Mesendoderm (in vitro differentiated cells): ENCODE measurements around the gene ZNF471.

Source experiments
- DNase-seq: peaks from one replicate; pipeline ENCODE4 v3.0.0; 2013
- H2AK5ac ChIP-seq: 2 replicates; pipeline ENCODE4 v1.6.1; 2013; ENCODE audit warnings: low read length, inconsistent platforms
- H2BK120ac ChIP-seq: 2 replicates; pipeline ENCODE4 v1.6.1; 2013; ENCODE audit warnings: low read depth, mild to moderate bottlenecking, low read length, moderate library complexity, mixed read lengths
- H2BK15ac ChIP-seq: replicated peaks from 2 replicates; pipeline ENCODE4 v1.6.1; 2013; ENCODE audit warnings: low read depth, mild to moderate bottlenecking, moderate library complexity
- H2BK5ac ChIP-seq: 2 replicates; pipeline ENCODE4 v1.6.1; 2013; ENCODE audit warnings: low read length, inconsistent platforms
- H3K18ac ChIP-seq: 2 replicates; pipeline ENCODE4 v1.6.1; 2013; ENCODE audit warnings: mild to moderate bottlenecking, low read length, mixed read lengths
- H3K23ac ChIP-seq: one replicate; pipeline ENCODE4 v1.6.1; 2013; ENCODE audit warnings: low read length
- H3K27ac ChIP-seq: 2 replicates; pipeline ENCODE4 v1.5.1; 2013; ENCODE audit warnings: low read depth, mild to moderate bottlenecking, inconsistent platforms, low read length, moderate library complexity
- H3K27me3 ChIP-seq: 2 replicates; pipeline ENCODE4 v1.6.1; 2013; ENCODE audit warnings: low read length, control low read depth, mild to moderate bottlenecking, inconsistent platforms; ENCODE audit not compliant: insufficient read depth, poor library complexity
- H3K36me3 ChIP-seq: 2 replicates; pipeline ENCODE4 v1.6.1; 2013; ENCODE audit warnings: low read length, inconsistent platforms; ENCODE audit not compliant: control insufficient read depth, insufficient read depth
- H3K4ac ChIP-seq: one replicate; pipeline ENCODE4 v1.6.1; 2013; ENCODE audit warnings: low read depth, mild to moderate bottlenecking, low read length, moderate library complexity
- H3K4me1 ChIP-seq: 2 replicates; pipeline ENCODE4 v1.6.1; 2013; ENCODE audit warnings: low read depth, low read length, inconsistent platforms; ENCODE audit not compliant: control insufficient read depth
- H3K4me2 ChIP-seq: 2 replicates; pipeline ENCODE4 v1.6.1; 2013; ENCODE audit warnings: low read length
- H3K4me3 ChIP-seq: 2 replicates; pipeline ENCODE4 v1.5.1; 2013; ENCODE audit warnings: mild to moderate bottlenecking, low read length
- H3K56ac ChIP-seq: one replicate; pipeline ENCODE4 v1.6.1; 2013; ENCODE audit warnings: low read length
- H3K79me1 ChIP-seq: 2 replicates; pipeline ENCODE4 v1.6.1; 2013; ENCODE audit warnings: low read length, inconsistent platforms
- H3K79me2 ChIP-seq: 2 replicates; pipeline ENCODE4 v1.6.1; 2013; ENCODE audit warnings: mild to moderate bottlenecking, low read length; ENCODE audit not compliant: control insufficient read depth, insufficient read depth
- H3K9ac ChIP-seq: 2 replicates; pipeline ENCODE4 v1.6.1; 2013; ENCODE audit warnings: low read length, inconsistent platforms
- H4K5ac ChIP-seq: one replicate; pipeline ENCODE4 v1.6.1; 2013; ENCODE audit warnings: low read length
- H4K8ac ChIP-seq: one replicate; pipeline ENCODE4 v1.6.1; 2013; ENCODE audit warnings: low read depth, mild to moderate bottlenecking, control low read depth, low read length, moderate library complexity
- WGBS: extraction: QIAGEN DNeasy Blood & Tissue Kit; methylation state at CpG from one replicate; pipeline ENCODE4 v1.1.7; 2013; ENCODE audit warnings: low lambda C conversion rate, missing lambda C conversion rate; ENCODE audit not compliant: insufficient coverage; ENCODE audit errors: extremely low coverage; 5-methylcytosine and 5-hydroxymethylcytosine counted together

The ZNF471 gene

DNA sequence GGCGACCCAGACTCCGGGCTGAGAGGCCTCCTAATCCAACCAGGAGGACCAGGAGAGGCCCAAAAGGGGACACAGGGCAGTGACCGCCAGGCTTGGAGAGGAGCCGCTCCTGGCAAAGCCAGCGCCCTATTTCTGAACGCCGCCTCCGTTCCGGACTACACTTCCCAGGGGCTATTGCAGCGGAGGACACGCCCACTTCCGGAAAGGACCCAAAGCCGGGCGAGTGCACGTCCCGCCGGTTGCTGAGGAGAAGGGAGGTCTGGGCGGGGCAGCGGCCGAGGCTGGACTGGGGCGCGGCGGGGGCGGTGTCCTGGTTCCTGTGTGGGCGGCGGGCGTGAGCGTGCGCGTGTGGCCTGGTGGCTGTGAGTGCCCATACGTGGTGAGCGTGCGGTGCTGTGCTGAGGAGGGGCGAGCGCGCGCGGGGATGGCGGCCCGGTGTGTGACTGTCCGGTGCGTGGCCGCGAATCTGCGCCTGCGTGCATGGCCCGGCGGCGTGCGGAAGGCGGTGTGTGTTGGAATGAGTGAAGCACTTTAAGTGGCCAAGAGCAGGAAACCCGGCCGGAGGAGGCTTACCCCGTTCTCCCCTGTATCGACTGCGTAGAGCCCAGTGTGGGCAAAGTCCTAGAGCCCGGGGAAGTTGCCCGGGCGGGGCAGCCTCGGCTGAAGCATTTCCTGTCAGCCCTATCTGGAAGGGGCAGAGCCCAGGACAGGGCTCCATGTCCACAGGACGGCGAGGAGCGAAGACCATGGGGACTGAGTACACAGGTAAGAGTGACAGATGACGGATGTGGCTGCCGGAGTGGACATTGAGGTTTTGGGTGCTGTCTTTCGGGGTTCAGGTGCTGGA, 59.8 kb downstream of the ZNF471 start, which contains the start of gene ZNF470:
TSS of gene ZNF470 (plus strand) at position 195 of the 847 bp plus-strand sequence. CDS start 2,844 bp downstream, outside the sequence.
- Histone ChIP-seq H3K4me1 (peaks cover 3% of the 10 kb centered on the region), H4K5ac (no peak within 1 kb of the TSS), H3K4me3 (peak within 1 kb of the TSS; percentile 79), H4K8ac (no peak within 1 kb of the TSS), H2BK120ac (no peak within 1 kb of the TSS), H3K18ac (peak within 1 kb of the TSS; percentile 41), H2AK5ac (no peak within 1 kb of the TSS), H3K27me3 (no peaks in the 10 kb centered on the region), H3K23ac (no peak within 1 kb of the TSS), H3K79me2 (no peaks in the 10 kb centered on the region), H3K4me2 (peak within 1 kb of the TSS; percentile 82), H3K9ac (peak within 1 kb of the TSS; percentile 84), H3K56ac (peak within 1 kb of the TSS; percentile 93), H2BK5ac (no peak within 1 kb of the TSS), H3K36me3 (peaks cover 3% of the 10 kb centered on the region), H3K79me1 (no peaks in the 10 kb centered on the region), H3K27ac (peak within 1 kb of the TSS; percentile 6), H2BK15ac (no peak within 1 kb of the TSS), H3K4ac (no peak within 1 kb of the TSS)
- WGBS: no CpG with 5 or more reads among the region's 66 CpGs
- peak; percentile 96 for DNase-seq

DNA sequence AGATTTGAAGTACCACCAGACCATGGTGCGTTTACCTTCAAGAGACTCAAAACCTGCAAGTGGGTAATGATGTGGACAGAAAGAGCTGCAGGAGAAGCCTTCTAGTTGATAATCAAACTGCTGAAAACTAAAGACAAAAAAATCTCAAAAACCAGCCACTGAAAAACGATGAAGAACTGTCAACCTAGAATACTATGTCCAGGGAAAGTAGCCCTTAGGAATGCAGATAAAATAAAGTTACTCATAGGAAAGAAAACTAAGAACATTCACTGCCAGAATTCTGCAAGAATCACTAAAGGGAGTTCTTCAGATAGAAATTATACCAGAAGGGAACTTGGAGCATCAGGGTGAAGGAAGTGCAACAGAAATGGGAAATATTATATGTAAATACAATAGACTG, 64.9 kb downstream of the ZNF471 start:
- Histone ChIP-seq H3K4me1 (peaks cover 3% of the 10 kb centered on the region), H3K27me3 (no peaks in the 10 kb centered on the region), H2BK120ac (no peak overlapping the region), H3K79me1 (no peaks in the 10 kb centered on the region), H3K27ac (no peak overlapping the region), H3K36me3 (peaks cover 3% of the 10 kb centered on the region), H4K8ac (no peak overlapping the region), H3K23ac (no peak overlapping the region), H3K56ac (no peak overlapping the region), H3K9ac (no peak overlapping the region), H3K79me2 (no peaks in the 10 kb centered on the region), H4K5ac (no peak overlapping the region), H2BK15ac (no peak overlapping the region), H3K4me3 (no peak overlapping the region), H3K4me2 (no peak overlapping the region), H3K18ac (no peak overlapping the region), H3K4ac (no peak overlapping the region), H2AK5ac (no peak overlapping the region), H2BK5ac (no peak overlapping the region)
- no peak for DNase-seq
- no CpG with 5 or more reads among the region's 2 CpGs for WGBS

- peaks cover 3% of the 10 kb centered on the region for H3K36me3 ChIP-seq
- no peak overlapping the region for H3K9ac ChIP-seq
- no peak for DNase-seq
- H3K79me1 ChIP-seq: no peaks in the 10 kb centered on the region
- H4K8ac ChIP-seq: no peak overlapping the region
- H3K4me2 ChIP-seq: no peak overlapping the region
- H3K23ac ChIP-seq: no peak overlapping the region
- no peak overlapping the region for H3K18ac ChIP-seq
- H2BK120ac ChIP-seq: no peak overlapping the region
- H3K4ac ChIP-seq: no peak overlapping the region
- no peaks in the 10 kb centered on the region for H3K27me3 ChIP-seq
- no CpG with 5 or more reads among the region's 3 CpGs for WGBS
- H3K27ac ChIP-seq: no peak overlapping the region
- H2BK15ac ChIP-seq: no peak overlapping the region
- no peak overlapping the region for H3K56ac ChIP-seq
- no peaks in the 10 kb centered on the region for H3K4me1 ChIP-seq
- H3K79me2 ChIP-seq: no peaks in the 10 kb centered on the region
- no peak overlapping the region for H4K5ac ChIP-seq
- H2AK5ac ChIP-seq: no peak overlapping the region
- no peak overlapping the region for H2BK5ac ChIP-seq
- no peak overlapping the region for H3K4me3 ChIP-seq
Measured at GRCh38 chr19:56573914-56574313, 66.3 kb downstream of the ZNF471 start.

DNA sequence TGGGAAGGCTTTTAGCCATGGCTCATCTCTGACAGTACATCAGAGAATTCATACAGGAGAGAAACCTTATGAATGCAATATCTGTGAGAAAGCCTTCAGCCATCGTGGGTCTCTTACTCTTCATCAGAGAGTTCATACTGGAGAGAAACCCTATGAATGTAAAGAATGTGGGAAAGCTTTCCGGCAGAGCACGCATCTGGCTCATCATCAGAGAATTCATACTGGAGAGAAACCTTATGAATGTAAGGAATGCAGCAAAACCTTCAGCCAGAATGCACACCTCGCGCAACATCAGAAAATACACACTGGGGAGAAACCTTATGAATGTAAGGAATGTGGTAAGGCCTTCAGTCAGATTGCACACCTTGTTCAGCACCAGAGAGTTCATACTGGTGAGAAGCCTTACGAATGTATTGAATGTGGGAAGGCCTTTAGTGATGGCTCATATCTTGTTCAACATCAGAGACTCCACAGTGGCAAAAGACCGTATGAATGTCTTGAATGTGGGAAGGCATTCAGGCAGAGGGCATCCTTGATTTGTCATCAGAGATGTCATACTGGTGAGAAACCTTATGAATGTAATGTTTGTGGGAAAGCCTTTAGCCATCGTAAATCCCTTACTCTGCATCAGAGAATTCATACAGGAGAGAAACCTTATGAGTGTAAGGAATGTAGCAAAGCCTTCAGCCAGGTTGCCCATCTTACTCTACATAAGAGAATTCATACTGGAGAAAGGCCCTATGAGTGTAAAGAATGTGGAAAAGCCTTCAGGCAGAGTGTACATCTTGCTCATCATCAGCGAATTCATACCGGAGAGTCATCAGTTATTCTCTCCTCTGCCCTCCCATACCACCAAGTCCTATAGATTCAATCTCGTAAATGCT, 70.3 kb downstream of the ZNF471 start:
- no peaks in the 10 kb centered on the region for H3K79me1 ChIP-seq
- no peak overlapping the region for H2BK120ac ChIP-seq
- no peaks in the 10 kb centered on the region for H3K79me2 ChIP-seq
- H3K4me2 ChIP-seq: no peak overlapping the region
- H3K56ac ChIP-seq: no peak overlapping the region
- no peak overlapping the region for H2BK15ac ChIP-seq
- no CpG with 5 or more reads among the region's 11 CpGs for WGBS
- H2AK5ac ChIP-seq: no peak overlapping the region
- H3K27me3 ChIP-seq: no peaks in the 10 kb centered on the region
- no peak overlapping the region for H3K4ac ChIP-seq
- no peaks in the 10 kb centered on the region for H3K4me1 ChIP-seq
- no peak overlapping the region for H4K8ac ChIP-seq
- no peak overlapping the region for H3K9ac ChIP-seq
- DNase-seq: no peak
- H3K18ac ChIP-seq: no peak overlapping the region
- H3K27ac ChIP-seq: no peak overlapping the region
- no peak overlapping the region for H3K23ac ChIP-seq
- no peaks in the 10 kb centered on the region for H3K36me3 ChIP-seq
- H3K4me3 ChIP-seq: peak overlapping the region; percentile 1
- H4K5ac ChIP-seq: no peak overlapping the region
- no peak overlapping the region for H2BK5ac ChIP-seq
